GM10266 (cell line): ENCODE results near the gene CSTF2T.

Source experiments
- DNase-seq: peaks from one replicate; pipeline ENCODE4 v3.0.0; 2012; ENCODE audit errors: extremely low spot score
- CTCF ChIP-seq: IDR thresholded peaks from 2 replicates; pipeline ENCODE4 v1.5.1; 2012; ENCODE audit warnings: mild to moderate bottlenecking, low read depth; ENCODE audit not compliant: control insufficient read depth, insufficient read depth; ENCODE audit errors: missing control alignments

CSTF2T gene

GRCh38 chr10:51683031-51683691 lies 16.2 kb downstream of the CSTF2T start:
- TF ChIP-seq CTCF: no peak
- no peak for DNase-seq

- no peak for TF ChIP-seq CTCF
Measured at GRCh38 chr10:51679841-51680240, 19.6 kb downstream of the CSTF2T start.

DNA sequence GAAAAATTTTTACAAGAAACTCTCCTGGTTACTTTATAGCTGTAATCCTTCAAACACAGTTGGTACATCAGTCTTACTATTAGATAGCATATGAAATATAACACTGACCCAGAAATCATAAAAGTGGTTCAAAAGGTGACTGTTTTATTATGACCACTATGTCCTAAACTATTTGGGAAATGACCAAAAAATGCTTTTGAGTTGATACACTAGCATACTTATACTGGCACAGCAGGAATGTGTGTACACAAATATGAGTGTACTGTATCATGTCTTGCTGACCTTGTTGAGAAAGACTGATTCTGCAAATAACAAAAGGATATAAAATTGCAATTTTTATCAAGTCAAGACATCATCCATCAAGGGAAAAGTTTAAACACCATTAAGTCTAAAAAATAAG lies 24.3 kb downstream of the CSTF2T start:
- TF ChIP-seq CTCF: no peak
- DNase-seq: no peak

More at GRCh38 chr10:51679841-51680240, 19.6 kb downstream of the CSTF2T start:
- no peak for DNase-seq

DNA sequence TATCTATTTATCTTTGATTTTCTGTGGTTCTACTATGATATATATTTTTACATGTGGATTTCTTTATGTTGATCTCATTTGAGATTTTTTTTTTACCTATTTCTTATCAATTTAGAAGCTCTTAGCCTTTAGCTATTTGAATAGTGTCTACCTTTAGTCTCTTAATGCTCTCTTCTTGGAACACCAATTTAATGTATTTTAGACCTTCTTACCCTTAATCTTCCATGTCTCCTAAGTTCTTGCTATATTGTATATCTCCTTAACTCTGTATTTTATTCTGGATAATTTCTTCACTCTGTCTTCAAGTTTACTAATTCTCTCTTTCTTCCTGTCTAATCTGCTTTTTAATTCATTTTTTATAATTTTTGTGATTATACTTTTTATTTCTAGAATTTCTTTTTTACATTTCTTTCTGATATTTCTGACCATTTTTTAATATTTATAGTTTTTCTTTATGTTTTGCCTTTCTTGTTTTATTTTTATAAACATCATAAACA lies 27.3 kb downstream of the CSTF2T start:
- TF ChIP-seq CTCF: no peak
- no peak for DNase-seq

GRCh38 chr10:51669041-51669440 lies 30.4 kb downstream of the CSTF2T start:
- DNase-seq: no peak
- no peak for TF ChIP-seq CTCF

GRCh38 chr10:51668336-51668689 lies 31.1 kb downstream of the CSTF2T start:
- no peak for TF ChIP-seq CTCF
- no peak for DNase-seq

DNA sequence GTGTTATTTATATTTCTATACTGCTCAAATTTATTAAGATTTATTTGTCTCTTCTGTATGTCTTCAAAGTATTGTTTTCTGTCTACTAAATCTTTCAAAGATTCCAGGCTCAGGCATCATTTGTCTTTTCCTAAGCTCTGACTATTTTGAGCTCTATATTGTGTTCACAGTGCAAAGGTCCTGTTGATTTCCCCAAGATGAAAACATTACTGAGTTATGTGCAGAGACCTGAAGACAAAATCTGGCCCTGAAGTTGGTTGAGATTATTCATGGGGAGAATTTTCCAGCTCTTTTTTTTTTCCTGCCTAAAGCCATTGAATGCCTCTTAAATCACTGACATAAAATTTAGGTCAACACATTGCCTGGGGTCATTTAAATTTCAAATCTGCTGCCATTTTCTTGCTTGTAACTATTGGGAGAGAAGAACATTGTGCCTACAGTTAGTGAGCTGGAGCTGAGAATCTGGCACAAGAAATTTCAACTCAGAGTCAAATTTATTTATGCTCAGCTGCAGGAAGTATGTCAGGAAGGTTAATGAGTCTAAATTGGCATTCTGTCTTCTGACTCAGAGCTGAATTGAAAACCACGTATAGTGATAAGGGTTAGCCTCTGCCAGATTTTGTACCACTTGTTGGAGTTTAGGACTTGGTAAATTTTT lies 31.6 kb downstream of the CSTF2T start:
- DNase-seq: no peak
- no peak for TF ChIP-seq CTCF
